GM19193 (cell line): ENCODE measurements around the gene LFNG.

Source experiments
- POLR2A ChIP-seq: IDR thresholded peaks from 4 replicates; pipeline ENCODE4 v1.6.1; 2011; ENCODE audit not compliant: insufficient read depth, insufficient read length; ENCODE audit errors: extremely low read depth

The LFNG gene

DNA sequence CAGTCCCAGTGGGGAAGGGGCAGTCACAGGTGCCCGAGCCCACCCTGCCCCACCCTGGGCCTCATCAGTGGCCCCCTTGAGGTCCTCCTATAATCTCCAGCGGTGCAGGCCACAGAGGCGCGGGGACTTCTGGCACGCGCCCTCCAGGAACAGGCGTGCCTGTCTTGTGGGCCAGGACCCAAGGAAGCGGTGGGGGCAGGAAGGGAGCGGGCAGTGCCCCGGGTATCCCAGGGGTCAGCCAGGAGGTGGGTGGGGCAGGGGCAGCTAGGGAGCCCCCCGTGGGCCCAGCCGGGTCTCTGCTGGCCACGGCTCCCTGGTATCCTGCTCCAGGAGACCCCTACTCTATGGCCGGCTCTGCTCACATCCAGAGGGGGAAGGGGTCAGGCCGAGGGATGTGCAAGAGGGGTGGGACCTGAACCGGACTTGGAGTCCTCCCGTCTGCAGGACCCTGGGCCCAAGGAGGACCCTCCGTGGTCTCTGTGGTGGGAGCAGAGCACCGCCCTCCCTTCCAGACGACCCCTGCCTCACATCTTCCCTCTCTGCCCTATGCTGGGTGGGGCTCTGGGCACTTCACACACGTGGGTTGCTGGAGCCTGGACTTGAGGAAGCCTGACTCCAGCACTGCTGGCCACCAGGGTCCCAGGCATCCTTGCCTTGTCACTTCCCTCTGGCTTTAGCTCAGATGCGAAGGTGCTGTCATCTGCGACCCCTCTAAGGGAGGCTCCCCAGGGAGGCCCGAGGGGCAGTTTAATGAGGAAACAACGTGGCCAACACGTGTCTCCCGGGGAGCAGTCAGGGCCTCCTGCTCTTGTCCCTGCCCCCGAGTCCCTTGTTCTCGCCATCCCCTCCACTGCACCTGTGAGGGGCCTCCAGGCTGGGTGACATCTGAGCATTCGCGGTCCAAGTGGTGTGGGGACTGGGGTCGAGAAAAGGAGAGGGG is 25.1 kb upstream of the LFNG start:
- TF ChIP-seq POLR2A: no peak

DNA sequence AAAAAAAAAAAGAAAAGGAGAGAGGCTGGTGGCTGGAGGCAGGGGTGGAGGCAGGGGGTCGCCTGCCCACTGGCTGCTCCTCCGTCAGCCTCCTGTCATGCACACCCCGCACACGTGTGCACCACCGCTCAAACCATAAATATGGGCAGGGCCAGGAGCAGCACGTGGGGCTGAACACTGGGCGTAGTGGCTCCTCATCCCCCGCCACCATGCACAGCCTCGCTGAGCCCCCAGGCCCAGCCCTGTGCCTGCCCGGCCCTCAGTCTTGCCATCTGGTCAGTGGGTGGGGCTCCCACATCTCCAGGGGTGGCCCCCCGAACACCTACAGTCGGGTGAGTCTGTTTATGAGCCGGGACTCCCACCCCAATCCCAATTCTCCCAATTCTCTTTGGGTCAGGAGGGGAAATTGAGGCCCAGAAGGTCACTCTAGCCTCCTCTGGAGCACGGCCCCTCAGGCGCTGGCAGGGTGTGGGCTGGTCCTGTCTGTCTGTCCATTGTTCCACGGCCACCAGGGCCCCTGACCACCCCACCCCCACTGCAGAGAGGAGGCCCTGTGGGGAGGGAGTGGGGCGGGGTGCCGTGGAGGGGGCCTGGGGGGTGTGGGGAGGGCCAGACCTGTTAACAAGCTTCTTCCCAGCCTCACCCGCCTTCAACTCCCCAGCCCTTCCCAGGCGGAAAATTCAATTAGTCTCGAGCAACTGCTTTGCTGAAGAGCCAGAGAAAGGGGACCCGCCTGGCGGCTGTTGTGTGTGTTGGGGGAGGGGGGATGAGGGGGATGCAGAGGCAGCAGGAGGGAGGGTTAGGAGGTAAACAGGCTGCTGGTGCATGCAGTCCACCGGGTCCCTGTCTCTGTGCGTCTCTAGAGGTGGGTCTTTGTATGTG is 23.9 kb upstream of the LFNG start:
- TF ChIP-seq POLR2A: no peak

DNA sequence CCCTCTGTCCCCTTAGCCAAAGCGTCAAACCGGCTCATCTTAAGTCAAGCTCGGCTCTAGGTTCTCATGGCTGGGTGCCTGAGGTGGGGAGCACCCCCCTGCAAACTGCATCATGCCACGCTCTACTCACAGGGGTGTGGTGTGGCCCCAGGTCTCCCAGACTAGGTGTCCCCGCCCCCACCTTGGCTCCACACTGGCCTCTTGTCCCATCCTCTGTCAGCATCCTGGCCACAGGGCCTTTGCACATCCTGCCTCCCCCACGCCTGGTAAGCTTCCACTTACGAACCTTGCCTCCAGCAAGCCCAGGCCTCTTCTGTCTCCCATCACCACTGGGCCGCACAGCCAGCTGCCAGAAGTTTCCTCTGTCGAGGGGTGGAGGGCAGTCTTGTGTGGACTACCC is 23.2 kb upstream of the LFNG start:
- TF ChIP-seq POLR2A: no peak

- TF ChIP-seq POLR2A: no peak
These were observed 22.5 kb upstream of the LFNG start for GRCh38 chr7:2497065-2497464.

DNA sequence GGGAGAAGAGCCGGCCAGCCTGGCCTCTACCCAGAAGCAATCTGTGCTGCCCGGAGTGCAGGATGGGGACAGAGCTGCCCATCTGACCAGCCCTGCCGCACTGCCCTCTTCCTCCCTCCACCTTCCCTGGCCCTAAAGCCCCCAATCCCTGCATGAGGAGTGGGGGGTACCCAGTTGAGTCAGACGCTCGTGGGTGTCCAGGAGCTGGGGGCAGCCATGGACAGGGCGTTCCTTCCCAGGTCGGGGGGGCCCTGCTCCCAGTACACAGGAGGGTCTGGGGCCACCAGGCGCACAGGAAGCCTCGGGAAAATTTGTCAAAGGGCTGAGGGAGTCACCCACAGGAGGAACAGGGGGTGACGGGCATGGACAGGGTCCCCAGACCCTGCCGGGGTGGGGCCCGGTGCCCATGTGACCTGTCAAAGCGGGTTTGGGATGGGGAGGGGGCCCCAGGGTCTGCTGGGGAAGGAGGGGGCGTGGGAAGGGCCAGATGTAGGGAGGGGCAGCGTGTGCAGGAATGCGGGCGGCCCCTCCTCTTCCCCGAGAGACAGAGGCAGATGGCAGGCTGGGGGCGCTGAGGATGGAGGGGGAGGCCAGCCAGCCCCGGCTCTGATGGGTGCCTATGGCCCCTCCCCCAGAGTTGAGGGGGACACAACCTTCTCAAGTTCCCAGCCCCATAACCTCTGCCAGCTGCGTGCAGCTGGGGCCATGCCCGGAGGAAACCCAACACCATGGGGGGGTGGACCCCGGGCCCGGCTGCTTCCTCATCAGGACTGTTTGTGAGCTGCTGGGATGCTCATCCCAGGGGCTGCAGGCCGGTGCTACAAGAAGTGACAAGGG is 21.9 kb upstream of the LFNG start:
- no peak for TF ChIP-seq POLR2A

- no peak for TF ChIP-seq POLR2A
These were observed 20.9 kb upstream of the LFNG start for GRCh38 chr7:2498708-2499107.

DNA sequence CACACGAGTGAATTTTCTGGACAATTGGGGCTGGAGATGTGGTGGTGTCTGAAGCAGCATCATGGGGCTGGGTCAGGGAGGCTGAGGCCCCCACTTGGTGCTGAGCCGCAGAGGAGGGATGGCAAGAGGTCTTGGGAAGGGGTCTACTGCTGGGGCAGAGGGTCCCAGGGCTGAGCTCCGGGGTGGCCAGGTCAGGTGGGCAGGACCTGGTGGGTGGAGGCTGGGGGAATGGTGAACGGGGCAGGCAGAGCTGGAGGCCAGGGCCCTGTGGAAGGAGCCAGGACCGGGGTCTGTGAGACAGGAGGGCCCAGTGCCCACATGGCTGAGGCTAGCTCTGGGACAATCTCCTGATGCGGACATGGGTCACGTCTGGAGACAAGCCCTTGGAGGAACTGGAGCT is 20.4 kb upstream of the LFNG start:
- no peak for TF ChIP-seq POLR2A

DNA sequence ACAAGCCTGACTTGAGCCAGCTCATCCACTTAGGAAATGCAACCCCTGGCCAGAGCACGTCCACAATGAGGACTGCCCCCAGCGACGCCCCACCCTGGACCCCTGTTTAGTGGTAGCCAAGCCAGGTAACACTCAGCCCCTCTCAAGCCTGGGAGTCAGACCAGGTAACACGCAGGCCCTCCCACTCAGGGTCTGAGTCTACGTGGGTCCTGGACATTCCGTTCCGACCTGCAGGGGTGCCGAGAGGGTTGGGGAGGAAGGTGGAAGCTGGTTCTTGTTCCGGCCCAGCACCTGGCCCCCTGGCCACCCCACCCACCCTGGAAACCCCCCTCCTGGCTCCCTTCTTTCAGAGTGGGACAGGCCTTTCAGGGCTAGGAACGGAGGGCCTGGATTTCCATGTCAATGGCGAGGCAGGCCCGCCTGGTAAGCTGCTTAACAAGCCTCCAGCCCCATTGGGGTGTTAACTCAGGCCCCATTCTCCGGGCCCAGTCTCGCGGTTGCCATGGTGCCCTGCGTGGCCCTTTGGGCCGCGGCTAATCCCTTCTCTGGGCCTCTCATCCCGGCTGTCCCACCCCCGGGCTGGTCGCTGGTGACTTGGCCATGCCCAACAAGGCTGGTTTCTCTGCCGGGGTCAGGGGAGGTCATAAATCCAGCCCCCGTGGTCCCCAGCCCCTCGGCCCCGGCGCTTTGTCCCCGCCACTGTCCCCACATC is 19.7 kb upstream of the LFNG start:
- TF ChIP-seq POLR2A: no peak

DNA sequence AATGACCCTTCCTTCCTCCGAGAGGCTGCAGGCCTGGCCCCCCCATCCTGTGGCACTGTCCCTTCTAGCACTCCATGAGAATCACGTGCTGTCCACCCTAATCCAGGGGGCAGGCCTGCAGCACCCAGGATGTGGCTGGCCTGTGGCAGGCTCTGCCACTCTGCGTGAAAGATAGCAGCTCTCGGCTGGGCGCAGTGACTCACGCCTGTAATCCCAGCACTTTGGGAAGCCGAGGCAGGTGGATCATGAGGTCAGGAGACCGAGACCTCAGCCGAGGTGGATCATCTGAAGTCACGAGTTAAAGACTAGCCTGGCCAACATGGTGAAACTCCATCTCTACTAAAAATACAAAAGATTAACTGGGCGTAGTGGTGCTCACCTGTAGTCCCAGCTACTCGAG is 18.9 kb upstream of the LFNG start:
- no peak for TF ChIP-seq POLR2A

DNA sequence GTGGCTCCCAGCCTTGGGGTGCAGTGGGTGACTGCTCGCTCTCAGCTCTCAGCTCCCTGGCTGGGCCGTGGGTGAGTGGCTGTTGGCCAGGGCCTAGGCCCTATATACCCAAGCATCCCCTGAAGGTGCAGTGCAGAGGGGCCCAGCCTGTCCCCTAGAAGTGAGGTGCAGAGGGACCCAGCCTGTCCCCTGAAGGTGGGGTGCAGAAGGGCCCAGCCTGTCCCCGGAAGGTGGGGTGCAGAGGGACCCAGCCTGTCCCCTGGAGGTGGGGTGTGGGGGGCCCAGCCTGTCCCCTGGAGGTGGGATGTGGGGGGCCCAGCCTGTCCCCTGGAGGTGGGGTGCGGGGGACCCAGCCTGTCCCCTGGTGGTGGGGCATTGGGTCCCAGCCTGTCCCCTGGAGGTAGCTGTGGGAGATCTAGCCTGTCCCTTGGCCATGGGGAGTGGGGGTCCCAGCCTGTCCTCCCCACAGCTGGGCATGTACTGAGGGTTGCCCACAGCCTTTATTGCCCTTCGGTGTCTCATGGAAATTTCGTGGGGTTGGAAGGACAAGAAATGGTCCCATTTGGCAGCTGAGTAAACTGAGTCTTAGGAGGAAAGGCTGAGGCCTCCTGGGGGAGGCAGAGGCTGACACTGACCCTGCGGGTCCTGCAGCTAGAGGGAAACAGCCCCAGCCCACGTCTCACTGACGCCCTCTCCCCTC is 17.5 kb upstream of the LFNG start:
- TF ChIP-seq POLR2A: no peak

DNA sequence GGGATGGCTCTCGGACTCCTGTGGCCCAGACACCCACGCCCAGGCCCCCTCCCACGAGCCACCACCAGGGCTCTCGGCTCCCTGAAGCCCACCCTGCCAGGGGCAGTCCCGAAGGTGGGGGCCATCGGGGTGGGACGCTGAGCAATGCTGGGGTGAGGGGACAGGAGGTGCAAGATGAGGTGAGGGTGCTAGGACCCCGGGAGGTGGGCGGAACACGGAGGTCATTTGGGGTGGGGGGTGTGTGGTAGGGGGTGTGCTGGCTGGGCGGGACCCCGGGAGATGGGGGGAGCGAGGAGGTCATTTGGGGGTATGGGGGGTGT is 17.0 kb upstream of the LFNG start:
- TF ChIP-seq POLR2A: no peak

GRCh38 chr7:2503056-2503941 is 16.3 kb upstream of the LFNG start:
- TF ChIP-seq POLR2A: no peak

- TF ChIP-seq POLR2A: no peak
These were observed 15.3 kb upstream of the LFNG start for GRCh38 chr7:2504128-2504888.

- no peak for TF ChIP-seq POLR2A
These were observed 14.6 kb upstream of the LFNG start for GRCh38 chr7:2504889-2505375.
